ENCODE data around the gene CARD14.

GRCh38 chr17:80205811-80206210, 36.0 kb downstream of the CARD14 start:
- no peak for TF ChIP-seq CTCF (IDR thresholded peaks at IDR 0.05)
- TF ChIP-seq EZH2 (IDR thresholded peaks at IDR 0.05; ENCODE audit: borderline replicate concordance, insufficient read depth, low read depth, low read length, poor library complexity, severe bottlenecking) = no peak

Measured in B cell (primary cell).